ENCODE data around the gene ALK.

Gene ALK

GRCh38 chr2:29433128-29433527, 488.3 kb downstream of the ALK start:
- Histone ChIP-seq H3K9me2 (ENCODE audit: low read depth, low read length) (no peaks in the 10 kb centered on the region), H2AFZ (ENCODE audit: low read length) (no peak overlapping the region), H3K4me2 (ENCODE audit: low read length) (no peak overlapping the region), H3K27ac (ENCODE audit: low read depth, low read length, poor library complexity, severe bottlenecking) (no peak overlapping the region), H3K4me3 (ENCODE audit: low read depth, low read length, poor library complexity, severe bottlenecking) (no peak overlapping the region), H3K4me1 (ENCODE audit: insufficient read depth, low read length, severe bottlenecking) (no peaks in the 10 kb centered on the region), H3K9ac (ENCODE audit: low read length) (no peak overlapping the region), H3K36me3 (ENCODE audit: insufficient read depth, low read length) (no peaks in the 10 kb centered on the region), H4K20me1 (ENCODE audit: insufficient read depth, low read length) (no peaks in the 10 kb centered on the region), H3F3A (ENCODE audit: insufficient read depth, low read length) (no peaks in the 10 kb centered on the region), H3K79me2 (ENCODE audit: insufficient read depth, low read length) (no peaks in the 10 kb centered on the region), H3K27me3 (ENCODE audit: insufficient read depth, low read length) (no peaks in the 10 kb centered on the region), H3K9me3 (ENCODE audit: low read length) (no peaks in the 10 kb centered on the region)
- no peak for TF ChIP-seq EZH2 (IDR thresholded peaks at IDR 0.05; ENCODE audit: borderline replicate concordance, low read length)
- TF ChIP-seq, protein P1, sequence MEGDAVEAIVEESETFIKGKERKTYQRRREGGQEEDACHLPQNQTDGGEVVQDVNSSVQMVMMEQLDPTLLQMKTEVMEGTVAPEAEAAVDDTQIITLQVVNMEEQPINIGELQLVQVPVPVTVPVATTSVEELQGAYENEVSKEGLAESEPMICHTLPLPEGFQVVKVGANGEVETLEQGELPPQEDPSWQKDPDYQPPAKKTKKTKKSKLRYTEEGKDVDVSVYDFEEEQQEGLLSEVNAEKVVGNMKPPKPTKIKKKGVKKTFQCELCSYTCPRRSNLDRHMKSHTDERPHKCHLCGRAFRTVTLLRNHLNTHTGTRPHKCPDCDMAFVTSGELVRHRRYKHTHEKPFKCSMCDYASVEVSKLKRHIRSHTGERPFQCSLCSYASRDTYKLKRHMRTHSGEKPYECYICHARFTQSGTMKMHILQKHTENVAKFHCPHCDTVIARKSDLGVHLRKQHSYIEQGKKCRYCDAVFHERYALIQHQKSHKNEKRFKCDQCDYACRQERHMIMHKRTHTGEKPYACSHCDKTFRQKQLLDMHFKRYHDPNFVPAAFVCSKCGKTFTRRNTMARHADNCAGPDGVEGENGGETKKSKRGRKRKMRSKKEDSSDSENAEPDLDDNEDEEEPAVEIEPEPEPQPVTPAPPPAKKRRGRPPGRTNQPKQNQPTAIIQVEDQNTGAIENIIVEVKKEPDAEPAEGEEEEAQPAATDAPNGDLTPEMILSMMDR (IDR thresholded peaks at IDR 0.05; ENCODE audit: low read length), result no peak

- Histone ChIP-seq H3K9ac (ENCODE audit: low read length) (no peak overlapping the region), H3K4me2 (ENCODE audit: low read length) (no peak overlapping the region), H3F3A (ENCODE audit: insufficient read depth, low read length) (no peaks in the 10 kb centered on the region), H3K9me2 (ENCODE audit: low read depth, low read length) (no peaks in the 10 kb centered on the region), H3K4me3 (ENCODE audit: low read depth, low read length, poor library complexity, severe bottlenecking) (no peak overlapping the region), H3K36me3 (ENCODE audit: insufficient read depth, low read length) (no peaks in the 10 kb centered on the region), H3K27me3 (ENCODE audit: insufficient read depth, low read length) (no peaks in the 10 kb centered on the region), H3K79me2 (ENCODE audit: insufficient read depth, low read length) (no peaks in the 10 kb centered on the region), H3K27ac (ENCODE audit: low read depth, low read length, poor library complexity, severe bottlenecking) (no peak overlapping the region), H2AFZ (ENCODE audit: low read length) (no peak overlapping the region), H3K9me3 (ENCODE audit: low read length) (no peaks in the 10 kb centered on the region), H4K20me1 (ENCODE audit: insufficient read depth, low read length) (no peaks in the 10 kb centered on the region), H3K4me1 (ENCODE audit: insufficient read depth, low read length, severe bottlenecking) (no peaks in the 10 kb centered on the region)
- TF ChIP-seq, protein P1 (IDR thresholded peaks at IDR 0.05; ENCODE audit: low read length), result no peak
- TF ChIP-seq EZH2 (IDR thresholded peaks at IDR 0.05; ENCODE audit: borderline replicate concordance, low read length), result no peak
Observed at GRCh38 chr2:29431485-29431884, 489.9 kb downstream of the ALK start.

DNA sequence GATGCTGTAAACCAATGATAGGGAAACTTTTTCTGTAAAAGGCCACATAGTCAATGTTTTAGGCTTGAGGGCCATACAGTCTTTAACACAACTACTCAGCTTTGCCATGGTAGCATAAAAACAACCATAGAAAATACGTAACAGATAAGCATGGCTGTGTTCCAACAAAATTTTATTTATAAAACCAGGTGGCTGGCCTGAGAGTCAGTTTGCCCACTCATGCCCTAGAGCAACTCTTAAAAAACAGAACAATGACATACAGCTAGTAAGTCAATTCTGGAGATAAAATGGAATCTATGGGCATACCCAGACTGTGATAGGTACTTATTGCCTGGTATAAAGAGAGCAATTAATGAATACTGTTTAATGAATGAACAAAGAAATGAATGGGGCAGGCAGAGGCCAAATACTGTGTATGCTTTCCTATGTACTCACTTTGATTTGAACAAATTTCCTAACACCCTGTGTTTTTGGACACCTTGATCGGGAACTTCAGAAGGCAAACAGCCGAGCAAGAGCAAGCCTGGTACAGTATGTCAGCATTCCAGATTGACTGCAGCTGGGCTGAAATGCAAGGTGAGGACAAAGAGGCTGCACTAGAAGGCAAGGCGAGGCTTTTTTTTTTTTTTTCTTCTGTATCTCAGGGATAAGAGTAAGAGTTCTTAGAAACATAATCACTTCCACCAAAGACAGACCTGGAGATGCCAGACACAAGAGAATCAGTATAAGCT, 490.8 kb downstream of the ALK start:
- no peak overlapping the region for H2AFZ ChIP-seq (ENCODE audit: low read length)
- no peaks in the 10 kb centered on the region for H3K4me1 ChIP-seq (ENCODE audit: insufficient read depth, low read length, severe bottlenecking)
- H3K27ac ChIP-seq (ENCODE audit: low read depth, low read length, poor library complexity, severe bottlenecking), result no peak overlapping the region
- no peak overlapping the region for H3K4me2 ChIP-seq (ENCODE audit: low read length)
- no peaks in the 10 kb centered on the region for H3F3A ChIP-seq (ENCODE audit: insufficient read depth, low read length)
- no peak overlapping the region for H3K4me3 ChIP-seq (ENCODE audit: low read depth, low read length, poor library complexity, severe bottlenecking)
- no peaks in the 10 kb centered on the region for H3K27me3 ChIP-seq (ENCODE audit: insufficient read depth, low read length)
- no peaks in the 10 kb centered on the region for H3K9me2 ChIP-seq (ENCODE audit: low read depth, low read length)
- TF ChIP-seq, protein P1 (IDR thresholded peaks at IDR 0.05; ENCODE audit: low read length), result no peak
- no peak for TF ChIP-seq EZH2 (IDR thresholded peaks at IDR 0.05; ENCODE audit: borderline replicate concordance, low read length)
- H3K9me3 ChIP-seq (ENCODE audit: low read length), result no peaks in the 10 kb centered on the region
- H3K79me2 ChIP-seq (ENCODE audit: insufficient read depth, low read length), result no peaks in the 10 kb centered on the region
- no peaks in the 10 kb centered on the region for H4K20me1 ChIP-seq (ENCODE audit: insufficient read depth, low read length)
- no peak overlapping the region for H3K9ac ChIP-seq (ENCODE audit: low read length)
- no peaks in the 10 kb centered on the region for H3K36me3 ChIP-seq (ENCODE audit: insufficient read depth, low read length)
